HepG2 (cell line): Measurements from ENCODE around the gene GGA2. TPM values are rescaled to one million over a fixed set of nuclear protein-coding genes. Genes with fewer than 3 reads are reported as not detected.

ENCODE experiments used
- AKNA ChIP-seq: sonication (generic); formaldehyde crosslinking; IDR thresholded peaks from 2 replicates; pipeline ENCODE4 v1.4.0; 2020; ENCODE audit warnings: missing genetic modification reagents, borderline replicate concordance
- EEA1 ChIP-seq: sonication (generic); formaldehyde crosslinking; IDR thresholded peaks from 2 replicates; pipeline ENCODE4 v1.5.1; 2020; ENCODE audit warnings: mild to moderate bottlenecking, missing genetic modification reagents, borderline replicate concordance
- GATAD2A ChIP-seq: IDR thresholded peaks from 2 replicates; pipeline ENCODE4 v1.6.1; 2016
- GPN1 ChIP-seq: sonication (generic); formaldehyde crosslinking; IDR thresholded peaks from 2 replicates; pipeline ENCODE4 v1.5.1; 2020; ENCODE audit warnings: missing genetic modification reagents, borderline replicate concordance
- MED8 ChIP-seq: sonication (generic); formaldehyde crosslinking; IDR thresholded peaks from 2 replicates; pipeline ENCODE4 v1.8.1; 2023; ENCODE audit warnings: mild to moderate bottlenecking, missing genetic modification reagents; ENCODE audit not compliant: insufficient replicate concordance
- MYPOP ChIP-seq: sonication (generic); formaldehyde crosslinking; IDR thresholded peaks from 2 replicates; pipeline ENCODE4 v1.8.1; 2023; ENCODE audit warnings: mild to moderate bottlenecking, moderate library complexity, missing genetic modification reagents
- NFKBIZ ChIP-seq: IDR thresholded peaks from 2 replicates; pipeline ENCODE4 v1.6.1; 2018; ENCODE audit warnings: missing genetic modification reagents, missing compliant biosample characterization
- NR2F6 ChIP-seq, 2 experiments: IDR thresholded peaks; 2 replicates each; pipeline ENCODE4 v1.6.1; 2016; ENCODE audit warnings: antibody characterized with exemption in 1 of 2, mild to moderate bottlenecking in 1 of 2
- RARA ChIP-seq: IDR thresholded peaks from 2 replicates; pipeline ENCODE4 v1.6.1; 2016; ENCODE audit warnings: missing genetic modification reagents, missing compliant biosample characterization
- SRSF1 ChIP-seq: fragments of 200-400 bp; formaldehyde crosslinking; optimal IDR thresholded peaks from 2 replicates; pipeline ENCODE3; 2017; ENCODE audit warnings: mild to moderate bottlenecking, low read depth, low read length, moderate library complexity
- TFDP1 ChIP-seq: IDR thresholded peaks from 2 replicates; pipeline ENCODE4 v1.6.1; 2016; ENCODE audit warnings: missing compliant biosample characterization, missing genetic modification reagents, borderline replicate concordance
- YEATS4 ChIP-seq: sonication (generic); formaldehyde crosslinking; IDR thresholded peaks from 2 replicates; pipeline ENCODE4 v1.4.0; 2020; ENCODE audit warnings: missing genetic modification reagents, borderline replicate concordance
- ZBTB39 ChIP-seq: sonication (generic); formaldehyde crosslinking; IDR thresholded peaks from 2 replicates; pipeline ENCODE4 v1.5.0; 2020; ENCODE audit warnings: missing genetic modification reagents
- ZMYM2 ChIP-seq: sonication (generic); formaldehyde crosslinking; IDR thresholded peaks from 2 replicates; pipeline ENCODE4 v1.8.0; 2022; ENCODE audit warnings: mild to moderate bottlenecking, missing genetic modification reagents
- ZNF547 ChIP-seq: sonication (generic); formaldehyde crosslinking; IDR thresholded peaks from 2 replicates; pipeline ENCODE4 v1.5.1; 2020; ENCODE audit warnings: mild to moderate bottlenecking, missing genetic modification reagents
- ZNF576 ChIP-seq: sonication (generic); formaldehyde crosslinking; IDR thresholded peaks from 2 replicates; pipeline ENCODE4 v1.4.0; 2020; ENCODE audit warnings: mild to moderate bottlenecking, missing genetic modification reagents
- ZNF678 ChIP-seq: sonication (generic); formaldehyde crosslinking; IDR thresholded peaks from 2 replicates; pipeline ENCODE4 v1.4.0; 2020; ENCODE audit warnings: mild to moderate bottlenecking, missing genetic modification reagents
- polyA plus RNA-seq, 8 experiments: library from polyadenylated mRNA; depleted of rRNA in 3 of 8; stranded (reverse) in 7 of 8; unstranded in 1 of 8; fragments of >200 nt; fragmentation: Illumina TruSeq in 4 of 8; extraction: Trizol in 4 of 8; gene quantifications; 2 replicates each; pipeline versions ENCODE4 v1.2.1 to v1.2.3, GENCODE V29; 2011 to 2016; ENCODE audit warnings: low read depth in 4 of 8, missing spikeins in 1 of 8, mixed read lengths in 1 of 8; ENCODE audit not compliant: insufficient read depth in 1 of 8
- total RNA-seq, 5 experiments: library from RNA; depleted of rRNA; stranded (reverse); fragments of >200 nt; fragmentation: Illumina TruSeq; extraction: Trizol; gene quantifications; 2 replicates each; pipeline ENCODE4 v1.2.3, GENCODE V29; 2016; ENCODE audit warnings: low read depth in 1 of 5

GGA2 gene
- total and polyA plus RNA-seq, 2 of the 13 experiments (the other 11 are each of a cell fraction or from before 2014, with no cell fraction given): 51.5 to 69.8 TPM

GRCh38 chr16:23539984-23540816, 29.9 kb upstream of the GGA2 start (continued):
- no peak for TF ChIP-seq ZNF576
- no peak for TF ChIP-seq ZBTB39 (CRISPR knock-in tag)
- TF ChIP-seq ZNF678 (CRISPR knock-in tag): no peak
- TF ChIP-seq SRSF1: no peak
- TF ChIP-seq AKNA (CRISPR knock-in tag): no peak
- TF ChIP-seq TFDP1 (CRISPR knock-in tag): peak; percentile 25; the same call in 1 of the 2 replicates
- peak; percentile 99 for TF ChIP-seq RARA
- 0 out of 2 replicates have a peak, but pooled peaks have one; percentile 20 for TF ChIP-seq ZMYM2
- peak; percentile 97 for TF ChIP-seq NFKBIZ (CRISPR knock-in tag)
- TF ChIP-seq NR2F6 (IDR thresholded peaks at IDR 0.05): peak; percentile 94
- peak; percentile 96 for TF ChIP-seq NR2F6 (CRISPR knock-in tag; IDR thresholded peaks at IDR 0.05)
- peak; percentile 100 for TF ChIP-seq GATAD2A (CRISPR knock-in tag)
- no peak for TF ChIP-seq EEA1 (CRISPR knock-in tag)
- peak; percentile 84; the same call in 1 of the 2 replicates for TF ChIP-seq MYPOP
- 0 out of 2 replicates have a peak, but pooled peaks have one; percentile 23 for TF ChIP-seq ZNF547
- TF ChIP-seq YEATS4 (CRISPR knock-in tag): no peak
- no peak for TF ChIP-seq GPN1 (CRISPR knock-in tag)
- TF ChIP-seq MED8: no peak
